Liver (tissue), 9 donors: ENCODE results near the gene WASF2. TPM values are rescaled to one million over a fixed set of nuclear protein-coding genes. Genes with fewer than 3 reads are reported as not detected.
A peak's percentile ranks its signal among the peaks of the same experiment; 100 is the strongest.

Source experiments
- DNase-seq: peaks from one replicate; pipeline ENCODE4 v3.0.0-alpha.2; 2017; ENCODE audit warnings: low spot score
- H3K27ac ChIP-seq, 2 donors: one replicate each; pipeline ENCODE4 v1.7.0; 2013; ENCODE audit warnings: inconsistent platforms in 2 of 2, low read length in 2 of 2, control low read depth in 1 of 2, low read depth in 1 of 2, mild to moderate bottlenecking in 1 of 2
- H3K27me3 ChIP-seq, 4 donors: one replicate each; pipeline versions ENCODE4 v1.6.1 to v1.7.0; 2013; ENCODE audit warnings: low read length in 3 of 4, inconsistent platforms in 1 of 4, mild to moderate bottlenecking in 1 of 4, moderate library complexity in 1 of 4; ENCODE audit not compliant: control insufficient read depth in 4 of 4, insufficient read depth in 4 of 4
- H3K36me3 ChIP-seq, 4 donors: one replicate each; pipeline versions ENCODE4 v1.6.1 to v1.7.0; 2013; ENCODE audit warnings: low read length in 3 of 4, mild to moderate bottlenecking in 3 of 4, low read depth in 1 of 4, moderate library complexity in 1 of 4; ENCODE audit not compliant: control insufficient read depth in 4 of 4, insufficient read depth in 3 of 4
- H3K4me1 ChIP-seq, 4 donors: one replicate each; pipeline versions ENCODE4 v1.6.1 to v1.7.0; 2013; ENCODE audit warnings: low read length in 3 of 4, mild to moderate bottlenecking in 3 of 4, moderate library complexity in 1 of 4; ENCODE audit not compliant: control insufficient read depth in 4 of 4, insufficient read depth in 4 of 4
- H3K4me3 ChIP-seq, 3 donors: one replicate each; pipeline versions ENCODE4 v1.6.1 to v1.7.0; 2013; ENCODE audit warnings: low read length in 3 of 3, control low read depth in 1 of 3, low read depth in 1 of 3, mild to moderate bottlenecking in 1 of 3
- H3K9ac ChIP-seq, 2 donors: one replicate each; pipeline ENCODE4 v1.7.0; 2013; ENCODE audit warnings: low read length in 2 of 2, mild to moderate bottlenecking in 2 of 2, moderate library complexity in 2 of 2, control low read depth in 1 of 2, low read depth in 1 of 2
- H3K9me3 ChIP-seq, 4 donors: one replicate each; pipeline versions ENCODE4 v1.6.1 to v1.7.0; 2013; ENCODE audit warnings: low read length in 3 of 4; ENCODE audit not compliant: control insufficient read depth in 4 of 4
- HNF4G ChIP-seq: IDR thresholded peaks from 2 replicates; pipeline ENCODE4 v1.6.1; 2016; ENCODE audit warnings: antibody characterized with exemption
- JUND ChIP-seq, 2 donors: IDR thresholded peaks; 2 replicates each; pipeline ENCODE4 v1.6.1; 2016; ENCODE audit warnings: antibody characterized with exemption in 2 of 2
- MAX ChIP-seq: IDR thresholded peaks from 2 replicates; pipeline ENCODE4 v1.6.1; 2016; ENCODE audit warnings: antibody characterized with exemption
- NR2F2 ChIP-seq: IDR thresholded peaks from 2 replicates; pipeline ENCODE4 v1.6.1; 2016; ENCODE audit warnings: antibody characterized with exemption
- REST ChIP-seq: IDR thresholded peaks from 2 replicates; pipeline ENCODE4 v1.6.1; 2016; ENCODE audit warnings: antibody characterized with exemption, mild to moderate bottlenecking
- ZBTB33 ChIP-seq: IDR thresholded peaks from 2 replicates; pipeline ENCODE4 v1.6.1; 2016; ENCODE audit warnings: antibody characterized with exemption
- WGBS: extraction: QIAGEN DNeasy Blood & Tissue Kit; methylation state at CpG from one replicate; pipeline ENCODE4 v1.1.7; 2013; 5-methylcytosine and 5-hydroxymethylcytosine counted together
- polyA plus RNA-seq, 2 donors: library from polyadenylated mRNA; stranded (reverse) in 1 of 2; unstranded in 1 of 2; fragments of 200-250 nt in 1 of 2; fragments of >200 nt in 1 of 2; fragmentation: Nextera tagmentation in 1 of 2; extraction: Ambion mirVana in 1 of 2; gene quantifications; one replicate each; pipeline versions ENCODE4 v1.2.1 to v1.2.3, GENCODE V29; 2013 to 2015
- total RNA-seq, 2 donors: library from RNA; depleted of rRNA; stranded (reverse); fragments of >200 nt; gene quantifications; one replicate each; pipeline ENCODE4 v1.2.3, GENCODE V29; 2014
- donor health status: healthy.
- donor health status: healthy.
- donor health status: healthy.
- donor health status: healthy.
- donor health status: healthy.

The WASF2 gene
- total and polyA plus RNA-seq, 4 donors, result 11.6 to 37.7 (median 18.7) TPM

- Histone ChIP-seq H3K9ac (no peak overlapping the region), H3K27me3 (no peaks in the 10 kb centered on the region), H3K9me3 (no peaks in the 10 kb centered on the region), H3K4me3 (no peak overlapping the region), H3K27ac (peak overlapping the region in 1 of 2 donors; percentile 46), H3K4me1 (peaks cover 6 to 23% (median 8%) of the 10 kb centered on the region in 4 donors), H3K36me3 (peaks cover 0 to 4% (median 1%) of the 10 kb centered on the region in 4 donors)
- no peak for TF ChIP-seq REST
- no peak for TF ChIP-seq ZBTB33
- no peak for TF ChIP-seq MAX
- TF ChIP-seq NR2F2, result no peak
- TF ChIP-seq HNF4G, result no peak
- DNase-seq, result no peak
- WGBS, result 43% methylated on average over 17 of the region's 17 CpGs
Measured at GRCh38 chr1:27528818-27529703, 39.1 kb upstream of the WASF2 start.

DNA sequence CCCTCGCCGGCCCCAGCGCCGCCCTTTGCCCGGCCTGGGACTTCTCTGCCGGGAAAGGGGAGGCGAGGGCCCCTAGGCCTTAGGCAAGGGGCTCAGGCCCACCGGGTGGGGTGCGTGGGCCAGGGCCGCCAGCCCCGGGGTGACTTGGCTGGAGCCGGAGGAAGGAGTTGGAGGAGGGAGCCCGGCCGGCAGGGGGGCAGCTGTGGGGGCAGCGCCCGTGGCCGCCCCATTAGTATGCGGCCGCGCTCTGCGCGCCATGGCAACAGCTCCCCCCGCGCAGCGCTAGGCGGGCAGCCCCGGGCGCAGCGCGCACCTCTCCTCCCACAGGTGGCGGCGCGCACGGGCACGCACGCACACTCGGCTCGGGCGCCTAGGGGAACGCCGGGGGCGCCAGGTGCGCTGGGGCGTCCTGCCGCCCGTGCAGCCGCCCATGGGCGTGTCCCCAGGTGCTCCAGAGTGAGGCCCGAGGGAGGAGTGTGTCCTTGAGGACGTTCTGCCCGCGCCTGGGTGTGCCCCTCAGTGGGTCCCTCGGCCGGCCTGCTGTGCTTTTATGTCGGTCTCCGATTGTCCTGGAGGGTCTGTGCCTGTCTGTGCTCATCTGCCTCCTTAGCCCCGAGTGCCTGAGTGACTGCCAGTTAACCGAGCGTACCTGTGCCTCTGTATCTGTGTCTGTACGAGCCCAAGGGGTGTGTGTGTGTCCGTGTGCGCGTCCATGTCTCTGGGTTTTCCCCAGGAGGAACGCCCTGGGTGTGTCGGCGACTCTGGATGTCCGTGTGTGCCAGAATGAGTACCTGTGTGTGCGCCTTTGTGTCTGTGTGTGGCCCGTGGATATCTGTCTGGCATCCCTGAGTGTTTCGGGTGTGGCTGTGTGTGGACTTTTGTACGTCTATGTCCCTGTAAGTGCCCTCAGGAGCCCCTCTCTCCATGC, 38.2 kb upstream of the WASF2 start:
- Histone ChIP-seq H3K9me3 (no peaks in the 10 kb centered on the region), H3K27ac (peak overlapping the region in 1 of 2 donors; percentile 46), H3K27me3 (no peaks in the 10 kb centered on the region), H3K36me3 (no peaks in the 10 kb centered on the region), H3K9ac (no peak overlapping the region), H3K4me3 (peak overlapping the region in 2 of 3 donors; percentile 47 to 55), H3K4me1 (peaks cover 6 to 23% (median 8%) of the 10 kb centered on the region in 4 donors)
- no peak for TF ChIP-seq MAX
- no peak for TF ChIP-seq ZBTB33
- no peak for TF ChIP-seq JUND (IDR thresholded peaks at IDR 0.05)
- 3% methylated on average over 71 of the region's 71 CpGs for WGBS
- peak; percentile 59 for DNase-seq
